ENCODE results near the gene NOP10.

The NOP10 gene

GRCh38 chr15:34327906-34328305 is 15.0 kb downstream of the NOP10 start:
- H3K4me2 ChIP-seq (ENCODE audit: low read depth, low read length, poor library complexity, severe bottlenecking): peak overlapping the region; percentile 75
- no peaks in the 10 kb centered on the region for H3K9me2 ChIP-seq (replicated peaks; ENCODE audit: low read depth, low read length)
- H3K4me3 ChIP-seq (ENCODE audit: low read length, poor library complexity, severe bottlenecking): peak overlapping the region; percentile 84
- H3K79me2 ChIP-seq (ENCODE audit: insufficient read depth, low read length): peaks cover 93% of the 10 kb centered on the region
- peaks cover 5% of the 10 kb centered on the region; the same call in 1 of the 2 replicates for H3K36me3 ChIP-seq (ENCODE audit: insufficient read depth, low read length)
- peak overlapping the region; percentile 91 for H3K9ac ChIP-seq (ENCODE audit: low read depth, low read length, poor library complexity, severe bottlenecking)
- peaks cover 67% of the 10 kb centered on the region for H3K4me1 ChIP-seq (ENCODE audit: insufficient read depth, low read length, poor library complexity, severe bottlenecking)
- no peak overlapping the region for H2AFZ ChIP-seq (ENCODE audit: low read length)
- no peaks in the 10 kb centered on the region for H3K9me3 ChIP-seq (ENCODE audit: insufficient read depth, low read depth, low read length)
- H3K27me3 ChIP-seq (ENCODE audit: insufficient read depth, low read length, poor library complexity, severe bottlenecking): no peaks in the 10 kb centered on the region
- peaks cover 17% of the 10 kb centered on the region; the same call in 1 of the 2 replicates for H3F3A ChIP-seq (ENCODE audit: low read depth)
- no peaks in the 10 kb centered on the region for H4K20me1 ChIP-seq (ENCODE audit: insufficient read depth, low read length, poor library complexity, severe bottlenecking)
- TF ChIP-seq, protein P1, sequence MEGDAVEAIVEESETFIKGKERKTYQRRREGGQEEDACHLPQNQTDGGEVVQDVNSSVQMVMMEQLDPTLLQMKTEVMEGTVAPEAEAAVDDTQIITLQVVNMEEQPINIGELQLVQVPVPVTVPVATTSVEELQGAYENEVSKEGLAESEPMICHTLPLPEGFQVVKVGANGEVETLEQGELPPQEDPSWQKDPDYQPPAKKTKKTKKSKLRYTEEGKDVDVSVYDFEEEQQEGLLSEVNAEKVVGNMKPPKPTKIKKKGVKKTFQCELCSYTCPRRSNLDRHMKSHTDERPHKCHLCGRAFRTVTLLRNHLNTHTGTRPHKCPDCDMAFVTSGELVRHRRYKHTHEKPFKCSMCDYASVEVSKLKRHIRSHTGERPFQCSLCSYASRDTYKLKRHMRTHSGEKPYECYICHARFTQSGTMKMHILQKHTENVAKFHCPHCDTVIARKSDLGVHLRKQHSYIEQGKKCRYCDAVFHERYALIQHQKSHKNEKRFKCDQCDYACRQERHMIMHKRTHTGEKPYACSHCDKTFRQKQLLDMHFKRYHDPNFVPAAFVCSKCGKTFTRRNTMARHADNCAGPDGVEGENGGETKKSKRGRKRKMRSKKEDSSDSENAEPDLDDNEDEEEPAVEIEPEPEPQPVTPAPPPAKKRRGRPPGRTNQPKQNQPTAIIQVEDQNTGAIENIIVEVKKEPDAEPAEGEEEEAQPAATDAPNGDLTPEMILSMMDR (conservative IDR thresholded peaks at IDR 0.05; ENCODE audit: low read length): no peak
- TF ChIP-seq EZH2phosphoT487 (IDR thresholded peaks at IDR 0.05; ENCODE audit: borderline replicate concordance): no peak

DNA sequence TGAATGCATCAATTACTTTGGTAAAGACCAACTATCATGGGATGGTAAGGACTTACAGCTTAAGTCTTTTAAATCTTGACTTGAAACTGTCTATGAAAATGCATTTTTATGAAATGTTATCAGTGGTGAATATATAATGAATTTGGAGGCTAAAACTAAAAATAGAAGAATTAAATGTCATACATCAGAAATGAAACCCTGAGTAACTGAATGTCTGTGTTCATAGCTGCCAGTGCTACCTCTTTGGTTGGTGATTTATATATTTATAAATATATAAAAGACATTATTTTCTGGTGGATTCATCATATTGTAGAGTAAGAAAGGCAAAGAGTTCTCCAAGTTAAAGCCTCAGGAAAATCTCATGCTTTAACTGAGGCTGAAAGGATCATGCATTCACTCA is 17.6 kb downstream of the NOP10 start:
- TF ChIP-seq, protein P1 (conservative IDR thresholded peaks at IDR 0.05; ENCODE audit: low read length): no peak
- no peak for TF ChIP-seq EZH2phosphoT487 (IDR thresholded peaks at IDR 0.05; ENCODE audit: borderline replicate concordance)
- Histone ChIP-seq H3K4me2 (ENCODE audit: low read depth, low read length, poor library complexity, severe bottlenecking) (peak overlapping the region; percentile 75), H3K79me2 (ENCODE audit: insufficient read depth, low read length) (peaks cover 99% of the 10 kb centered on the region)

GRCh38 chr15:34324933-34325332 is 18.0 kb downstream of the NOP10 start:
- Histone ChIP-seq H3F3A (ENCODE audit: low read depth) (no peaks in the 10 kb centered on the region), H3K36me3 (ENCODE audit: insufficient read depth, low read length) (peaks cover 5% of the 10 kb centered on the region), H3K4me1 (ENCODE audit: insufficient read depth, low read length, poor library complexity, severe bottlenecking) (peaks cover 49% of the 10 kb centered on the region), H3K27me3 (ENCODE audit: insufficient read depth, low read length, poor library complexity, severe bottlenecking) (no peaks in the 10 kb centered on the region), H3K9ac (ENCODE audit: low read depth, low read length, poor library complexity, severe bottlenecking) (peak overlapping the region; percentile 11), H4K20me1 (ENCODE audit: insufficient read depth, low read length, poor library complexity, severe bottlenecking) (peaks cover 3% of the 10 kb centered on the region), H3K4me2 (ENCODE audit: low read depth, low read length, poor library complexity, severe bottlenecking) (peak overlapping the region; percentile 75), H3K79me2 (ENCODE audit: insufficient read depth, low read length) (peaks cover 99% of the 10 kb centered on the region), H2AFZ (ENCODE audit: low read length) (no peak overlapping the region), H3K9me3 (ENCODE audit: insufficient read depth, low read depth, low read length) (no peaks in the 10 kb centered on the region), H3K9me2 (replicated peaks; ENCODE audit: low read depth, low read length) (no peaks in the 10 kb centered on the region), H3K4me3 (ENCODE audit: low read length, poor library complexity, severe bottlenecking) (peak overlapping the region; percentile 84)
- TF ChIP-seq, protein P1 (conservative IDR thresholded peaks at IDR 0.05; ENCODE audit: low read length): no peak
- TF ChIP-seq EZH2phosphoT487 (IDR thresholded peaks at IDR 0.05; ENCODE audit: borderline replicate concordance): no peak

More for the DNA sequence above, 17.6 kb downstream of the NOP10 start:
- Histone ChIP-seq H2AFZ (ENCODE audit: low read length) (no peak overlapping the region), H3K9me2 (replicated peaks; ENCODE audit: low read depth, low read length) (no peaks in the 10 kb centered on the region), H3K4me1 (ENCODE audit: insufficient read depth, low read length, poor library complexity, severe bottlenecking) (peaks cover 50% of the 10 kb centered on the region), H3K4me3 (ENCODE audit: low read length, poor library complexity, severe bottlenecking) (peak overlapping the region; percentile 84), H3K36me3 (ENCODE audit: insufficient read depth, low read length) (peaks cover 5% of the 10 kb centered on the region), H3K9ac (ENCODE audit: low read depth, low read length, poor library complexity, severe bottlenecking) (peak overlapping the region; percentile 11), H4K20me1 (ENCODE audit: insufficient read depth, low read length, poor library complexity, severe bottlenecking) (no peaks in the 10 kb centered on the region), H3F3A (ENCODE audit: low read depth) (no peaks in the 10 kb centered on the region), H3K27me3 (ENCODE audit: insufficient read depth, low read length, poor library complexity, severe bottlenecking) (no peaks in the 10 kb centered on the region), H3K9me3 (ENCODE audit: insufficient read depth, low read depth, low read length) (no peaks in the 10 kb centered on the region)
